NCI-H526 treated with DMSO at 0.1 percent for 48 hours (cell line): Measurements from ENCODE around the gene FANCM.

Experiments
- DNase-seq: peaks from one replicate; lab custom pipeline; 2025; lab: John Stamatoyannopoulos, UW

The FANCM gene, protein sequence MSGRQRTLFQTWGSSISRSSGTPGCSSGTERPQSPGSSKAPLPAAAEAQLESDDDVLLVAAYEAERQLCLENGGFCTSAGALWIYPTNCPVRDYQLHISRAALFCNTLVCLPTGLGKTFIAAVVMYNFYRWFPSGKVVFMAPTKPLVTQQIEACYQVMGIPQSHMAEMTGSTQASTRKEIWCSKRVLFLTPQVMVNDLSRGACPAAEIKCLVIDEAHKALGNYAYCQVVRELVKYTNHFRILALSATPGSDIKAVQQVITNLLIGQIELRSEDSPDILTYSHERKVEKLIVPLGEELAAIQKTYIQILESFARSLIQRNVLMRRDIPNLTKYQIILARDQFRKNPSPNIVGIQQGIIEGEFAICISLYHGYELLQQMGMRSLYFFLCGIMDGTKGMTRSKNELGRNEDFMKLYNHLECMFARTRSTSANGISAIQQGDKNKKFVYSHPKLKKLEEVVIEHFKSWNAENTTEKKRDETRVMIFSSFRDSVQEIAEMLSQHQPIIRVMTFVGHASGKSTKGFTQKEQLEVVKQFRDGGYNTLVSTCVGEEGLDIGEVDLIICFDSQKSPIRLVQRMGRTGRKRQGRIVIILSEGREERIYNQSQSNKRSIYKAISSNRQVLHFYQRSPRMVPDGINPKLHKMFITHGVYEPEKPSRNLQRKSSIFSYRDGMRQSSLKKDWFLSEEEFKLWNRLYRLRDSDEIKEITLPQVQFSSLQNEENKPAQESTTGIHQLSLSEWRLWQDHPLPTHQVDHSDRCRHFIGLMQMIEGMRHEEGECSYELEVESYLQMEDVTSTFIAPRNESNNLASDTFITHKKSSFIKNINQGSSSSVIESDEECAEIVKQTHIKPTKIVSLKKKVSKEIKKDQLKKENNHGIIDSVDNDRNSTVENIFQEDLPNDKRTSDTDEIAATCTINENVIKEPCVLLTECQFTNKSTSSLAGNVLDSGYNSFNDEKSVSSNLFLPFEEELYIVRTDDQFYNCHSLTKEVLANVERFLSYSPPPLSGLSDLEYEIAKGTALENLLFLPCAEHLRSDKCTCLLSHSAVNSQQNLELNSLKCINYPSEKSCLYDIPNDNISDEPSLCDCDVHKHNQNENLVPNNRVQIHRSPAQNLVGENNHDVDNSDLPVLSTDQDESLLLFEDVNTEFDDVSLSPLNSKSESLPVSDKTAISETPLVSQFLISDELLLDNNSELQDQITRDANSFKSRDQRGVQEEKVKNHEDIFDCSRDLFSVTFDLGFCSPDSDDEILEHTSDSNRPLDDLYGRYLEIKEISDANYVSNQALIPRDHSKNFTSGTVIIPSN (N-terminal part only)

GRCh38 chr14:45135659-45136395 lies at the start of gene FANCM:
Gene FANCM (plus strand): TSS chr14:45135930. CDS start chr14:45136032, 102 bp downstream.
- DNase-seq, result peak; percentile 97

- no peak for DNase-seq
Observed at GRCh38 chr14:45089813-45090212, 45.9 kb upstream of the FANCM start.

DNA sequence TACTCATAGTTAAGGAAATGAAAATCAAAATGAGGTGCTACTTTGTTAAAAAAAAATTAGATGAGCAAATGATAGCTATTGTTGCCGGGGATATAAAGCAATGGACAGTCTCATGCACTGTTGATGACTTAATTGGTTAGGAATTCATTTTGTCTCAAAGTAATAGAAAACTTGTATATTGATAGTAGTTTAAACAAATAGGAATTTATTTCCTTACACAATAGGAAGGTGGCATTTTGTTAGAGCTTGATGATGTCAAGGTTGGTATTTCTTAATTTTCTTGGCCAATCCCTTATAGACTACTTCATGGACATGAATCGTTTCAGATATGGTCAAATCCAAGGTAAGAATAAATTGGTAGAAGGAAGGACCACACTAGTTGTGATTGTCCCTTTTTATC lies 44.0 kb upstream of the FANCM start:
- no peak for DNase-seq

DNA sequence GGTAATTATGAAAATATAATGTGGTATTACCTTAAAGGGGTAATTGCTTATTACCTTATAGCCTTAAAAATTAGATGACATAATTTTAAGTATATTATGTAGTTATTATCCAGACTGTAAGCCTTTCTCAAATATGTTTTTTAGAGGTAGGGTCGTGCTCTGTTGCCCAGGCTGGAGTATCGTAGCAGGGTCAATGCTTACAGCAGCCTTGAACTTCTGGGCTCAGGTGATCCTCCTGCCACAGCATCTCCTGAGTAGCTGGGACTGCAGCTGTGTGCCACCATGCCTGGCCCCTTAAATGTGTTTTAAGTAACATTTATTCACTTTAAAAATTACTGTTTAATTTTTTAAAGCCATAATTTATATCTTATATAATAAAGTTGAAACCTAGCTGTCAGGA lies 41.5 kb upstream of the FANCM start:
- no peak for DNase-seq

- DNase-seq, result no peak
Observed at GRCh38 chr14:45095143-45095542, 40.6 kb upstream of the FANCM start.

- DNase-seq, result no peak
Observed at GRCh38 chr14:45096218-45096617, 39.5 kb upstream of the FANCM start.

DNA sequence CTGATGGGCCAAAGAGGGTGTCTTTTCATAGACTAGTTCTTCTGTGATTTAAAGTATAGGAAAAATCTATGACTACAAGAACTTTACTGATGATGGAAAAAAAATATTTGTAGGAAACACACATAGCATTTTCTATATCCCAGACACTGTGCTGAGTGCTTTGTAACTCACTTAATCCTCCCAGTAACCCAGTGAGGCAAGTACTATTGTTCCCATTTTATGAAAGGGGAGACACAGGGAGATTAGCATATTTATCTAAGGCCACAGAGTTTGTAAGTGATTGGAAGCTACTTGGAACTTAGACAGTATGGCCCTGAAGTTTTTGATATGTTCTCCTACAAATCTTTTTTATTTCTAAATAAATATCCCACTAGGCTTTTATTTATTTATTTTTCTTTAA lies 31.9 kb upstream of the FANCM start:
- DNase-seq, result no peak

DNA sequence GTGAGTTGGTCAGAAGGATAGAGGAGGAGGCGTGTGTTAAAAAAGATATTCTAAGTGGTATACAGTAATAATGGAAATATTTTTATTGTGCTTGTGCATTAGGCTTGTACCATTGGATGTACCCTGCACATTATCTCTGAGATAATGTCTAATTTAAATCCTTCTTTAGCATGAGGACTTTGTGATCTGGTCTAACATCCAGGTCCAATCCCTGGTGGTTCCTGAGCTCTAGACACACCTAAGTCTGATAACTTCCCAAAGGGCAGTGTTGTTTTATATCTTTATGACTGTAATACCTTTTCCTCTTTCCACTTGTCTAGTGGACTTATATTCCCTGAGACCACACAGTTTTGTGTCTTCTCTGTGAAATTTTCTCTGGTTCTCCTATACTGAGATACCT lies 31.2 kb upstream of the FANCM start:
- DNase-seq, result no peak

GRCh38 chr14:45112896-45113781 lies 22.6 kb upstream of the FANCM start:
- DNase-seq, result no peak

DNA sequence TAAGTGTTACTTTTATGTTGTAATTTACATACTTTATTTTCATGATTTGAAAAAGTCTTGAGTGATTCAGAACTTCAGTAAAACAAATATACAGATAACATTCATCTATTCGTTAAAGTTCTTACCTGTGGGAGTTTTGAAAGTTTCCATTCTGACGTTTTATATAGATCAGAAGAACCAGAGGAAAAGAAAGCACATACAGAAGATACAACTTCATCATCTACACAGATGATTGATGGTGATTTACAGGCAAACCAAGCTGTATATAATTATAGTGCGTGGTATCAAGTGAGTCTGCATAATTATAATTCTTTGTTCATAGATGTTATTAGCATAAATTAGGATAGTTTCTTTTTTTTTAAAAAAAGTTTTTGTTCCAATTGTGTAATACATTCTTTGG lies 21.4 kb upstream of the FANCM start:
- no peak for DNase-seq

- no peak for DNase-seq
Observed at GRCh38 chr14:45118594-45118993, 17.1 kb upstream of the FANCM start.

DNA sequence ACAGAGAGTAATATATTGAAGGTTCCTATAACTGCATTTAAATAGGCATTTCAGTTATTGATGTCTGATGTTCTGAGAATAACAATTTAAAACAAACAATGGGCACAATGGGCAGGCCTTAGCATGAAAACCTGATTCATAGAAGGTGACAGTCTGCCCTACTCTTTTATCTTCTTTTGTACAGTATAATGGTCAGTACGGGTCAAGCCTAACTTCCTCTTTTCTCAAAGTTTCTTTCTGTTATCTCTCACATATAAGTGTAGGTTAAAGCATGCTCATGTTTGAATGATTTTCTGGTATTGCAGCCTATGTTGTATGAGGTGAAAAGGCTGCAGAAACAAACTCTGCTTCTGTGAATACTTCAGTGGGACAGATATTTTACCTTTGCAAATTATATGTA lies 15.6 kb upstream of the FANCM start:
- peak; percentile 17 for DNase-seq

- DNase-seq, result no peak
Observed at GRCh38 chr14:45123271-45123670, 12.5 kb upstream of the FANCM start.

DNA sequence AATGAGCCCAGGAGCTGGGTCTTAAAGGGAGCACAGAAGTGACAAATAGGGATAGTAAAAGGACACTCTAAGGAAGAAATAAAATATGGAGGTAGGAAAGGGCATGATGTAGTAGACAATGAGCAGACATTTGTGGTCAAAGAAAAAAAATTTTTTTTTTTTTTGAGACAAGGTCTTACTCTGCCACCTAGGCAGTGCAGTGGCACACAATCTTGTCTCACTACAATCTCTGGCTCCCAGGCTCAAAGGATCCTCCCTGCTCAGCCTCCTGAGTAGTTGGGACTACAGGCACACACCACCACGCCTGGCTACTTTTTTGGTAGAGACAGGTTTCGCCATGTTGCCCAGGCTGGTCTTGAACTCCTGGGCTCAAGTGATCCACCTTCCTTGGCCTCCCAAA lies 10.0 kb upstream of the FANCM start:
- no peak for DNase-seq

GRCh38 chr14:45128963-45129629 lies 6.6 kb upstream of the FANCM start:
- no peak for DNase-seq

DNA sequence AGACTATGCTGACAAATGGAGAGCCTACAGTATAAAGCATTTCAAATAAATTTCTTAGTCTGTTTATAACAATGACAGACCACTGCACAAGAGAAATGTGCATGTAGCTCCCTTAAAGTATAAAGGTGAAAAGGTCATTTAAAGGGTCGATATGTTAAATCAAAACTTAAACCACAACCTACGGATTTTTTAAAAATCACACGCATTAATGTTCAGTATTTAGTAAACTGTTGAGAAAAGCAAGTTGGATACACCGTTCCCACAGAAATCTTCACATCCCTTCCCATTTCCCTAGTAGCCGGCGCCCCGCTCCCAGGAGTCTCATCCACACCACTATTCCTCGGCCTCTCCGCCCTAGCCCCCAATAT lies 2.1 kb upstream of the FANCM start:
- peak; percentile 54 for DNase-seq

DNA sequence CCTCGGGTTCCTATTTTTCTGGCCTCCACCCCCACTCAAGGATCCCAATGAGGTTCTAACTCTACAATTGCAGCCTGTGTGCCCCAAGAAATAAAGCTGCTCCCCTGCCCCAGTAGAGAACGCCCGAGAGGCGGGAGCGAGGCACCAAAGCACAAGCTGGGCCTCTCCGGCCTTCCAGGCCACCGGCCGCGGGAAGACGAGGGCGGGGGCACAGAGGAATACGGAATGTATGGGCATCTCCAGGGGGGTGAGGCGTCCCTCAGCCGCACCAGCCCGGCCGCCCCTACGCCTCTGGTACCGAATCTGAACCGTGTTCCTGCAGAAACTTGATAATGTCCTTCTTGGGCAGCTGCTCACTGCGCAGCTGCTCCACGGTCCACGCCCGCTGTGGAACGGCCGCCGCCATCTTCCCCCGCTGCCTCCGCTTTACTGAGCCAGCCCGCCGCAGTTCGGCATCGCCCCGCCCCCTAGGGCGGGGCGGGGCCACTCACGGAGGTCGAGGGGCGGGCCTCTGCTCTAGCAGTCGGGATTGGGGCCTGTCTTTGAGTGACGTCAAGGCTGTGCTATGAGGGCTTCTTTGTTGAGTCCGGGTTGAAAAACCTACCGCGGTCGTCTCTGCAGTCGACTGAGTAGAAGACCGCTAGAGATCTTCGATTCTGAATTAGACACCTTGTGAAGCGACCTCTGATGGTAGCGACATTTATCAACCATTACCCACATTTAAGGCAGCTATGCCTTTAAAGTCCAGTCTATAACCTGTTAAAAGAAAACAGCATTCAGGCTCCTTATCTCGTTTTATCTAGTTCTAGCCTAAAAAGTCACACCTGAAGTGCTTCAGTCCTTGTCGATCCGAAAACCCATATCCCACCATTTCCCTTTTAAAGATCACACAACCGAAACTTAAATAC lies 1.4 kb upstream of the FANCM start, which contains the start of gene FKBP3:
Gene FKBP3 (minus strand): TSS at position 431 of the 908 bp plus-strand sequence. CDS start 25 bp downstream, at position 406.
- DNase-seq, result peak; percentile 97

DNA sequence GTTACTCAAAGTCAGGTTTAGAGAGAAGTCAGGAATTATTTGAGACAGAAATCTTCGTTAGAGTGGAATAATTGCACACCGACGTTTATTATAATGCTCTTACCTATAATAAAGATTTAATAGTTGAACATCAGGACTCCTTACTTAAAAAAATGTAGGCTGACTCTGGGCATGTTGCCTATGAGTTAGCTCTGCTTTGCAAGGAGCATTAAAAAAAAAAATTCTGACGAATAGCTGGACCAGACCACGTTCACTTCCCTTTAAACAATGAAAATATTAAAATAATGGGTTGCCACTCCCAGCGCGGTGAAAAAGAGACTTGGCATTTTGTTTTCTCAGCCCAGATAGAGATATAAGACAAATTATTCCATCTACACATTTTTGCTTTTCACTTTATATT lies 574 bp upstream of the FANCM start:
- DNase-seq, result peak; percentile 43

DNA sequence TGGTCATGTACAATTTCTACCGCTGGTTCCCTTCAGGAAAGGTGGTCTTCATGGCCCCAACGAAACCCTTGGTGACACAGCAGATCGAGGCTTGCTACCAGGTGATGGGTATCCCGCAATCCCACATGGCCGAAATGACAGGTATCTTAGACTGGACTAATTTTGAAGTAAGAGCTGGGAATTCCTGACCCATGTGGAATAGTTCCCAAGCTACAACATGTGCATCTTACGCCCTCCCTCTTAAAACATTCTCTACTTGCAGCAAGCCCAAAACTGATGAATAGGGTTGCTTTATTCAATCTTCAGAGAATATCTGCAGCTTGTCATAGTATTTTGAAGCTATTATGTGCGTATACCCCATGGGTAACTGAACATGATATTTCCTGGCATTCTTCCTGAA lies 669 bp downstream of the FANCM start:
- peak; percentile 53 for DNase-seq
